ENCODE measurements around the gene BIRC2.

- TF ChIP-seq EZH2 (IDR thresholded peaks at IDR 0.05; ENCODE audit: insufficient read depth, poor library complexity, severe bottlenecking), result no peak
- TF ChIP-seq EZH2phosphoT487 (IDR thresholded peaks at IDR 0.05; ENCODE audit: insufficient read depth, low read depth), result no peak
These were observed 53.6 kb downstream of the BIRC2 start for GRCh38 chr11:102400603-102401002.
